Neural cell (in vitro differentiated cells): ENCODE measurements around the gene ACAP3.

Experiments used
- MXI1 ChIP-seq: fragments of 450-650 bp; conservative IDR thresholded peaks from 2 replicates; pipeline ENCODE4 v1.6.1; 2014; ENCODE audit warnings: antibody characterized with exemption, mild to moderate bottlenecking; ENCODE audit not compliant: poor library complexity, severe bottlenecking
- POLR2AphosphoS5 ChIP-seq: IDR thresholded peaks from 2 replicates; pipeline ENCODE4 v1.6.1; 2012
- RAD21 ChIP-seq: fragments of 450-650 bp; conservative IDR thresholded peaks from 2 replicates; pipeline ENCODE4 v1.6.1; 2014; ENCODE audit warnings: antibody characterized with exemption, mild to moderate bottlenecking, moderate library complexity
- TF ChIP-seq, protein P1 (sequence below): fragments of 450-650 bp; IDR thresholded peaks from 2 replicates; pipeline ENCODE4 v1.5.1; 2014; ENCODE audit warnings: antibody characterized with exemption, mild to moderate bottlenecking, moderate library complexity; ENCODE audit not compliant: poor library complexity, severe bottlenecking

DNA sequence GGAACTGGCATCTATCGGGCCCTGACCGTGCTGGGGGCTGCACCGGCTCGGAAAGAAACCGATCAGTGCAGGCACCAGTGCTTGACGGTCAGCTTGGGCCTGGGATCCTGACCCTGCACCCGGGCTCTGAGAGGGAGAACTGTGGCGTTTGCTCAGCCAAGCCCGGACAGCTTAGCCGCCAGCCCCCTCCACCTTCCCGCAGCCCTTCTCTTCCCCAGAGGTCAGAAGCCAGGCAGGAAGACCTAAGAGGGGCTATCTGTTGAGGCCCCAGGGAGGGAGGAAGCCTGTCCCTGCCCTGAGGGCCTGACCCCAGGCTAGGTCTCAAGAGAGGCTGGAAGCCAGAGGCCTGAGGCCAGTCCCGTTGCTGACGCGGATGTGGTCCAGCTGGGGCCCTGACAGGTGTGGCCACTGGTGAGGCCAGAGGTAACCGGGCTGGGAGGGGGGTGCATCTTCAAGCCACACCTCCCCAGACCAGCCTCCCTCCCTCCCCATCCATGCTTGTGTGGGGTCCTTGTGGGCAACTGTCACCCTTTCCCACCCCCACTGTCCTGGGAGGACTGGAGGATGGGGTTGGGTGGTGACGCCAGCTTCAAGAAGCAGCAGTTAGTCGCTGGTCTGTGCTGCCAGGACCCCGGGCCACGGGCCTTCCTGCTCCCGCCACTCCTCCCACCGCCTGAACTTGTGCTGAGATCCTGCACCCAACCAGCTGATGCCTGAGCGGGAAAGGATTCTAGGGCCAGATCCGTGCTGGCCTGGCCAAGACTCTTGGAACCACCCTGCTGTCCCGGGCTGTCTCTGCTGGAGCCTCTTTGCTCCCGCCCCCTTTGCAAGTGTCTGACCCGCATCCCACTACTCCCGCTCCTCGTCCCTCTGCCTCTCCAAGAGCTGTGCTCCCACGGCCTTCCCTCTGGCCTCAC lies 44.0 kb upstream of the ACAP3 start:
- TF ChIP-seq, protein P1, sequence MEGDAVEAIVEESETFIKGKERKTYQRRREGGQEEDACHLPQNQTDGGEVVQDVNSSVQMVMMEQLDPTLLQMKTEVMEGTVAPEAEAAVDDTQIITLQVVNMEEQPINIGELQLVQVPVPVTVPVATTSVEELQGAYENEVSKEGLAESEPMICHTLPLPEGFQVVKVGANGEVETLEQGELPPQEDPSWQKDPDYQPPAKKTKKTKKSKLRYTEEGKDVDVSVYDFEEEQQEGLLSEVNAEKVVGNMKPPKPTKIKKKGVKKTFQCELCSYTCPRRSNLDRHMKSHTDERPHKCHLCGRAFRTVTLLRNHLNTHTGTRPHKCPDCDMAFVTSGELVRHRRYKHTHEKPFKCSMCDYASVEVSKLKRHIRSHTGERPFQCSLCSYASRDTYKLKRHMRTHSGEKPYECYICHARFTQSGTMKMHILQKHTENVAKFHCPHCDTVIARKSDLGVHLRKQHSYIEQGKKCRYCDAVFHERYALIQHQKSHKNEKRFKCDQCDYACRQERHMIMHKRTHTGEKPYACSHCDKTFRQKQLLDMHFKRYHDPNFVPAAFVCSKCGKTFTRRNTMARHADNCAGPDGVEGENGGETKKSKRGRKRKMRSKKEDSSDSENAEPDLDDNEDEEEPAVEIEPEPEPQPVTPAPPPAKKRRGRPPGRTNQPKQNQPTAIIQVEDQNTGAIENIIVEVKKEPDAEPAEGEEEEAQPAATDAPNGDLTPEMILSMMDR: no peak
- TF ChIP-seq POLR2AphosphoS5: no peak
- TF ChIP-seq RAD21: no peak
- TF ChIP-seq MXI1: no peak
